ENCODE results near the gene BASP1. TPM values are rescaled to one million over a fixed set of nuclear protein-coding genes. Genes with fewer than 3 reads are reported as not detected.
"Not testable (repeated sequence)": the region's sequence is repeated elsewhere in the genome, so short reads cannot be mapped to it uniquely, and the experiment has no call there.

Gene BASP1
- total RNA-seq, 1 donor from 2014 or later, result 170 TPM

DNA sequence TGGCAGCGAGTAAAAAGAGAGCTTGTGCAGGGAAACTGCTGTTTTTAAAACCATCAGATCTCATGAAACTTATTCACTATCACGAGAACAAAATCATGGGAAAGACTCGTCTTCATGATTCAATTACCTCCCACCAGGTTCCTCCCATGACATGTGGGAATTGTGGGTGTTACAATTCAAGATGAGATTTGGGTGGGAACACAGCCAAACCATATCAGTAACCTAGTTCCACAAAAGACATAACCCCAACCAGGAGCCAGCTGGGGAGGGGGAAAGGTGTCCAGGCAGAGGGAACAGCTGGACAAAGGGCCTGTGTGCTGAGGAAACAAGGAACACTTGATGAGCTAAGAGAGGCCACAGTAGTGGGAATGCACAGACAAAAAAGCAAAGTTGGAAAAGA lies 71.1 kb downstream of the BASP1 start:
- no peak for DNase-seq (ENCODE audit: low spot score)

DNA sequence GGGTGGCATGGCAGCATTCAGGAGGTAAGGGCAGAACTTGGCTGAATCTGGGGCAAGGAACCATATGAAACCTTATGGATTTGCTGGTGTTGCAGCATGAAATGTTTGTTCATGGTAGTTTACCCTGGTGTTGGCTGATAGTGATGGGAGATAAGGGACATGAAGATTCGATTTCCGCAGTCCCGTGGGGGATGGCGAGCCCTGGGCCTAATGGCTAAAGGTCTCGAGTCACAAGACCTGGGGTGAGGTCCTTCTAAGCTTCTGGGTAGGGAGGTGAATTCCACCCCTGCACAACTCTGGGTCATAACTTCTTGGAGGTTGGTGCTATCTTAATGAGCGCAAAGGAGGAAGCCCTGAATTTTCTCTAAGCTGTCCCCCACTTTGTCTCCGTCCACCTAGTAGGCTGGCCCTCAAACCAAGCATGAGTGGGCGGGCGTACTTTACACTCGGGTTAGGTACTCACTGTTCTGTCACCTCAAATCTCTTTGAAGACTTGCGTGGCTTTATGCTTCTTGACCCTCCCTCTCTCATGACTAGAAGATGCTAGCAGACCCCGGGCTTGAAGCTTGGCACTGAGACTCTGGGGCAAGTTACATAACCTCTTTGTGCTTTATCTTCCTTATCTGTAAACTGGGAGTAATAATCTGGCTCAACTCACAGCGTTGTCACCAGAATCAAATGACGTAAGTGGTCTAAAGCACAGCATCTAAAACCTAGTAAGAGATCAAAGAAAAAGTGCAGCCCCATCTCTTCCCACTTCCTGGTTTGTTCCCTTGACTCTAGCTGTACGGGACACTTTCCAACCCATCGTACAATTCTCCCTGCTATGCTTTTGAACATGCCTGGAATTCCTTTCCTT lies 72.5 kb downstream of the BASP1 start:
- peak; percentile 83 for DNase-seq (ENCODE audit: low spot score)

DNA sequence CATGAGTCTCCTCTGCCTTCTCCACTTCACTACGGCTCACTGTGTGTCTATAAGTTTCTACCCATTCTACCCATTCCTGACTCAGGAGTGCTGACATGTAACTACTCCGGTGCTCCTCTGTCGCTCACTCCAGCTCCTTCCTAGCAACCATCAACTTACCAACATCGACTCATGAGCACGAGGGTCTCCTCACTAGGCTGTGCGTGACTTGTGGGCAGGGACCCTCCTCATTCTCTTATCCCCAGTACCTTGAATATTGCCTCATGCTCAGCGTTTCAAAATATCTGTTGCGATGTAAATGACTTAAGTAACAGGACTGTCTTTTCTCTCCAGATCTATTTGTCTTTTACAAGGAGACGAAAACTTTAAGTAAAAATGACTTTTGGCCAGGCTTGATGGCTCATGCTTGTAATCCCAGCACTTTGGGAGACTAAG lies 73.1 kb downstream of the BASP1 start:
- DNase-seq (ENCODE audit: low spot score), result no peak

- DNase-seq (ENCODE audit: low spot score), result no peak
Measured at GRCh38 chr5:17292434-17293015, 75.1 kb downstream of the BASP1 start.

GRCh38 chr5:17294639-17295311 lies 77.3 kb downstream of the BASP1 start:
- DNase-seq (ENCODE audit: low spot score), result no peak

- DNase-seq (ENCODE audit: low spot score), result no peak
Measured at GRCh38 chr5:17295671-17296070, 78.2 kb downstream of the BASP1 start.

DNA sequence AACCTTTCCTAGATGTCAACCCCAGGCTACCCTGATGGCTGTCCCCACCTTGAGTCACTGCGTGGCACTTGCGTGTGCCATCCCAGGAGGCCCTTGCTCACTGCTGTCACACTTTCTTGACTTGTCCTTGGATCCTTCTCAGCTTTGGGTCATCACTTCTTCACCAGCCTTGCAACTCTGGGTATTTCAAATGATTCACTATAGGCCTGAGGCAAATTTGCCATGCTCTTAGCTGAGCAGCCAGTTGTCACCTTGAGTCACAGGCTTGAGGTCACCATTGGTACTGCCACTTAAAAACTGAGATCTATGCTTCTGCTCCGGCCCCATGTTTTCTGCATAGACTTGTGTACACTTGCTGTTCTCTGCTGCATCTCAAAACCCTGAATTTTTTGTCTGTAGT lies 84.7 kb downstream of the BASP1 start:
- no peak for DNase-seq (ENCODE audit: low spot score)

DNA sequence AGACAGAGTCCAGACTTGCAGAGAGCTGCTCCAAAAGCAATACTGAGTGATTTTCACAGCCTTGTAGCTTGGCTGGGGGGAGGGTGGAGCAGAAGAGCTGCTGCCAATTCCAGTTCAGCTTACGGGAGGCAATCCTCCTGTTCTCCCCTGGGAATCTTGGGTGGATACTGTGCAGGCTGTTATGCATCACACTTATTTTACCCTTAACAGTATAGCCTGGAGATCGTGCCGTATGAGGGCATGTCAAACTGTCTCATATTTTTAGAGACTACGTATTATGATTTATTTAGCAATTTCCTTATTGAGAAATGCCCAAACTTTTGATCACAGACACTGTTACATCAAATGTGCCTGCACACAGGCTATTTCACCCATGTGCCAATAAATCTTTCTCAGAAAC lies 85.2 kb downstream of the BASP1 start:
- peak; percentile 76 for DNase-seq (ENCODE audit: low spot score)

DNA sequence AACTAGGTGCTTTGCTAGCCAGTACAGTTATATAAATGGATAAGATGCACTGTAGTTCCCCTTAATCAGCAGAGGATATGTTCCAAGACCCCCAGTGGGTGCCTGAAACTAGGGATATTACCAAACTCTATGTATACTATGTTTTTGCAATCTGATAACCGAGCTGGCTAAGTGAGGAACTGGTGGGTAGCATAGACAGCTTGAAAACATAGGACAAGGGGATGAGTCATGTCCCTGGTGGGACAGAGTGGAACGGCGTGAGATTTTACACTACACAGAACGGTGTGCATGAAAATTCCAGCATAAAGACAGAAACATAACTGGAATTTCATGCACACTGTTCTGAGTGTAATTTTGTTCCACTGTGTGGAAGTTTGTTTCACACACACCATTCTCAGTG lies 86.9 kb downstream of the BASP1 start:
- no peak for DNase-seq (ENCODE audit: low spot score)

GRCh38 chr5:17305017-17305416 lies 87.6 kb downstream of the BASP1 start:
- no peak for DNase-seq (ENCODE audit: low spot score)

- peak; percentile 62 for DNase-seq (ENCODE audit: low spot score)
Measured at GRCh38 chr5:17305964-17306725, 88.7 kb downstream of the BASP1 start.

DNA sequence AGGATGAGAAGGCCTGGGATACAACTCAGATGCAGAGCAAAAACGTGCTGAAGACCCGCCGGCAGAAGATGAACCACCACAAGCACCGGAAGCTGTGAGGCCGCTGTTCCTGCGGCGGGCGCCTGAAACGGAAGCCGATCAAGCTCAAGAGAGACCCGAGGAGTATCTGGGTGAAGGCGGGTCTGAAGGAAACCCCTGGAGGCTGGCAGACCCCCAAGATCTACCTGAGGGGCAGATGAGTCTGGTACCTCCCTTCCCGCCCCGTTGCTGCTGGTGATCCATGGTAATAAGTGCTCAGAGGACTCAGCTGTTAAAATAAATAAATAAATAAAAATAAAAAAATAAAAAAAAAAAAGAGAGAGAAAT lies 89.3 kb downstream of the BASP1 start:
- DNase-seq (ENCODE audit: low spot score), result no peak

- not testable (repeated sequence) for DNase-seq (ENCODE audit: low spot score)
Measured at GRCh38 chr5:17307440-17307839, 90.0 kb downstream of the BASP1 start.

DNA sequence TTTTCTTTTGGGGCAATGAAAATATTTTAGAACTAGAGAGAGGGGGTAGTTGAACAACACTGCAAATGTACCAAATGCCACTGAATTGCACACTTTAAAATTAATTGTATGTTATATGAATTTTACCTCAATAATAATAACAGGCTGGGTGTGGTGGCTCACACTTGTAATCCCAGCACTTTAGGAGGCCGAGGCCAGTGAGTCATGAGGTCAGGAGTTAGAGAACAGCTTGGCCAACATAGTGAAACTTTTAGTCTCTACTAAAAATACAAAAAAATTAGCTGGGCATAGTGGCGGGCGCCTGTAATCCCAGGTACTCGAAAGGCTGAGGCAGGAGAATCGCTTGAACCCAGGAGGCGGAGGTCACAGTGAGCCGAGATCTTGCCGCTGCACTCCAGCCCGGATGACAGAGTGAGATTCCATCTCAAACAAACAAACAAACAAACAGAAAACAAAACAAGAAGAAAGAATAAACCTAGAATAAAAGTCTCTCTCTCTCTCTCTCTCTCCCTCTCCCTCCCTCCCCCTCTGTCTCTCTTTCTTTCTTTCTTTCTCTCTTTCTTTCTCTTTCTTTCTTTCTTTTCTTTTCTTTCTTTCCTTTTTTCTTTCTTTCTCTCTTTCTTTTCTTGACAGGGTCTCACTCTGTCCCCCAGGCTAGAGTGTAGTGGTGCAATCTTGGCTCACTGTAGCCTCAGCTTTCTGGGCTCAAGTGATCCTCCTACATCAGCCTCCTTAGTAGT lies 91.1 kb downstream of the BASP1 start:
- DNase-seq (ENCODE audit: low spot score), result no peak

DNA sequence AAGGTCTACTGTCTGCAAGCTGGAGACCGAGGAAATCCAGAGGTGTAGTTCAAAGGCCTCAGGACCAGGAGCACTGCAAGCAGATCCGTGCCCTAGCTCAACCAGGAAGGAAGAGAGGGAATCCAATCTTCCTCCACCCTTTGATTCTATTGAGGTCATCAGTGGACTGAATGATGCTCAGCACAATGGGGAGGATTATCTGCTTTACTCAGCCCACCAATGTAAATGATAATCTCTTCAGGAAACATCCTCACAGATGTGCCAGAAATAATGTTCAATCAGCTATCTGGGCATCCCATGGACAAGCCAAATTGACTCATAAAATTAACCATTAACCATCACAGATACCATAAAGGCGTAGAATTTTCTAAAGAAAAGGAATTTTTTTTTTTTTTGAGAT lies 92.0 kb downstream of the BASP1 start:
- DNase-seq (ENCODE audit: low spot score), result no peak

GRCh38 chr5:17310502-17310901 lies 93.1 kb downstream of the BASP1 start:
- DNase-seq (ENCODE audit: low spot score), result not testable (repeated sequence)

GRCh38 chr5:17311811-17312210 lies 94.4 kb downstream of the BASP1 start:
- not testable (repeated sequence) for DNase-seq (ENCODE audit: low spot score)

DNA sequence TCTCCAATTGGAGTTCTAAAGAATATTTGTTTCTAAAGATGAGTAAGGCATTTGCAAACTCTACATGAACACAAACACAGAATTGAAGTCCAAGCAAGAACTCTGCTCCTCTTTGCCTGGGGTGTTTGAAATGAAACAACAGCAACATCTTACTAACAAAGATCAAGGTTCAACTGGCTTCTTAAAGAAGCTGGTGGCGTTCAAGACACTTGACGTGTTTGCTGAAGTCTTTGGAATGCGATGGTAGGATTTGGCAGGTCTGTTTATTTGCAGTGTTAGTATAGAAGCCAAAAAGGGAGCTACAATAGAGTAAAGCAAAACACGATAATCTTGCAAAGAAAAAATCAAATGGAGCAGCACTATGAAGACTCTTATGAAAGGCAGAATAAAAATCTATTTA lies 94.9 kb downstream of the BASP1 start:
- no peak for DNase-seq (ENCODE audit: low spot score)

DNA sequence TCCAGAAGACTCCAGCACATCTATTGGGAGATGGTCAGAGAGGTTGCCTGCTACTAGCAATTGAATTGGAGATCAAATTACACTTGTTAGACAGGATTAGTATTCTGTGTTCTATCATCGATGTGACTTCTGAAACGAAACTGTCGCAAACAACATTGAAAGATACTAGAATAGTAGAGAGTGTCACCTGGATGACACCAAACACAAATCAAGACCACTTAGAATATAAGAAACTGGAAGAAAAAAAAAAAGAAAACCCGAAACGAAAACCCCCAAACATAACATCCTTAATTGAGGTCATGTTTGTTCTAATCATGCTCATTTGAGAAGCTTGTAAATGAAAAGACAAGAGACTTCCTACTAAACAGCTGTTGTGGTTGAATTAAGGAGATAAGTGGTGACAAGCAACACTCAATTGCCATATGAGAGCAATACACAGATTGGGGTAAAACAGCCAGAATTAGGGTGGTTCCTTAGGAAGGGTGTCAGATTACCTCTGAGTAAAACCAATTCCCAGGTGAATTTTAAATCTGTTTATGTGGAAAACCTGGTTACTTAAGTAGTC lies 97.6 kb downstream of the BASP1 start:
- DNase-seq (ENCODE audit: low spot score), result no peak

- no peak for DNase-seq (ENCODE audit: low spot score)
Measured at GRCh38 chr5:17315710-17316221, 98.3 kb downstream of the BASP1 start.
